Measurements from ENCODE around the gene KIF16B. TPM values are rescaled to one million over a fixed set of nuclear protein-coding genes. Genes with fewer than 3 reads are reported as not detected.

KIF16B gene
- total RNA-seq, 4 donors from 2014 or later, result 15.7 to 29.0 (median 19.3) TPM

- ATAC-seq (ENCODE audit: low FRiP score) (no peak), DNase-seq (ENCODE audit: low spot score) (no peak)
These were observed 260.2 kb downstream of the KIF16B start for GRCh38 chr20:16312998-16313397.

GRCh38 chr20:16311756-16312155 is 261.5 kb downstream of the KIF16B start:
- DNase-seq (ENCODE audit: low spot score), result no peak
- no peak for TF ChIP-seq CTCF (IDR thresholded peaks at IDR 0.05)
- ATAC-seq (ENCODE audit: low FRiP score), result no peak

More at GRCh38 chr20:16312998-16313397, 260.2 kb downstream of the KIF16B start:
- TF ChIP-seq CTCF (IDR thresholded peaks at IDR 0.05), result no peak

DNA sequence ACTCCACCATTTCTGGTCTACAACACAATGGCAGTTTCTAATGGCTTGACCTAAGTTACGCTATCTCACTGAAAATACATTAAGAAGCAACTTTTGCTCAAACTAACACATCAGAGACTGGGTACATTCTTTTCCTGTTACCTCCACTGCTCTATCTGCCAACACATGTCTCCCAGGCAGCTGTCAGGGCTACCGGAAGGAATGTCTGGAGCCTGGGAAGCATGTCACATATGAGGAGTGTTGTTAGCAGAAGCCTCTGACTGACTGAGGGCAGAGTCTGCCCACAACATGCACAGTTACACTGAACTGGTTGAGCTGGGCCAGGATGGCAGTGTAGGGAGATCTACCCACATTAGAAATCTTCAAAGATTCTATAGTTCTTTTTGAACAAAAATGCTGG is 264.5 kb downstream of the KIF16B start:
- DNase-seq (ENCODE audit: low spot score), result no peak
- no peak for ATAC-seq (ENCODE audit: low FRiP score)
- no peak for TF ChIP-seq CTCF (IDR thresholded peaks at IDR 0.05)

GRCh38 chr20:16302818-16303217 is 270.4 kb downstream of the KIF16B start:
- DNase-seq (ENCODE audit: low spot score), result no peak
- no peak for TF ChIP-seq CTCF (IDR thresholded peaks at IDR 0.05)
- no peak for ATAC-seq (ENCODE audit: low FRiP score)

- ATAC-seq (ENCODE audit: low FRiP score), result no peak
- no peak for TF ChIP-seq CTCF (IDR thresholded peaks at IDR 0.05)
- no peak for DNase-seq (ENCODE audit: low spot score)
These were observed 271.3 kb downstream of the KIF16B start for GRCh38 chr20:16301986-16302385.

DNA sequence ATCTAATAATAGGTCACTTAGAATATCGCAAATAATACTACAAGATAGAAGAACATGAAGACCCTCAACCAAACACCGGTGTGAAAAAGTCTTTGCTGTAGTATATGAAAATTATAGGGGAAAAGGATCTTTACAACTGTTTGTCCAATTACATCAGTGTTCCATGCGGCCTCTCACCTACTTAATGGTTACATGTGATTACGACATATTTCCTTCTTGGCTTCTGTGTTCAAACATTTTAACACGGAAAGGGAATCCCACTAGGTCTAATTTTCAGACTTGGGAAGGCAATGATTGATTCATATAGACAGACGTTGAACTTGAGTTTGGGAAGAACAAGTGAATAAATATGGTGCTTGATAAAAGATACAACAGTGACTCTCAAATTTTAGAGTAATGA is 273.4 kb downstream of the KIF16B start:
- DNase-seq (ENCODE audit: low spot score) (no peak), ATAC-seq (ENCODE audit: low FRiP score) (no peak)
- TF ChIP-seq CTCF (IDR thresholded peaks at IDR 0.05), result no peak

- TF ChIP-seq CTCF (IDR thresholded peaks at IDR 0.05), result no peak
- ATAC-seq (ENCODE audit: low FRiP score) (no peak), DNase-seq (ENCODE audit: low spot score) (no peak)
These were observed 276.3 kb downstream of the KIF16B start for GRCh38 chr20:16296931-16297330.
